ENCODE results near the gene ADAMTS16. TPM values are rescaled to one million over a fixed set of nuclear protein-coding genes. Genes with fewer than 3 reads are reported as not detected.

The ADAMTS16 gene
- total and polyA plus RNA-seq, 9 of the 15 experiments (the other 6 are each of a cell fraction or from before 2014, with no cell fraction given), result not detected

- in situ Hi-C loops (cut with MboI), result no loop called here
- no TSS peak for BruUV-seq (replicated peaks)
- Histone ChIP-seq H3K9me3 (replicated peaks; ENCODE audit: control insufficient read depth, insufficient read depth, low read depth, low read length) (no peaks in the 10 kb centered on the region), H3K4me1 (replicated peaks in 1 of 2; ENCODE audit: control insufficient read depth in 2 of 2, insufficient read depth in 2 of 2, low read length in 2 of 2) (no peaks in the 10 kb centered on the region), H3K79me2 (ENCODE audit: control insufficient read depth, insufficient read depth, low read length) (no peaks in the 10 kb centered on the region), H3K9me1 (ENCODE audit: control insufficient read depth, insufficient read depth, low read length) (no peaks in the 10 kb centered on the region), H3K27me3 (ENCODE audit: control insufficient read depth in 2 of 2, insufficient read depth in 2 of 2, low read length in 2 of 2) (peaks cover 5 to 40% of the 10 kb centered on the region in 2 experiments; a peak in 2 of 5 replicates), H3K9ac (ENCODE audit: insufficient read depth in 1 of 2, low read depth in 2 of 2, low read length in 2 of 2) (no peak overlapping the region; a peak in 1 of 4 replicates), H3K4me2 (ENCODE audit: insufficient read depth, low read length) (no peak overlapping the region), H3K36me3 (ENCODE audit: control insufficient read depth, insufficient read depth, low read length) (no peaks in the 10 kb centered on the region), H4K20me1 (replicated peaks; ENCODE audit: control insufficient read depth, insufficient read depth, low read length) (no peaks in the 10 kb centered on the region), H2AFZ (ENCODE audit: low read depth, low read length) (no peak overlapping the region), H3K4me3 (no peak overlapping the region), H3K27ac (ENCODE audit: extremely low read depth, low read depth, low read length) (no peak overlapping the region)
- FAIRE-seq (no peak), DNase-seq (ENCODE audit: extremely low read depth in 1 of 4, low spot score in 3 of 4) (no peak), ATAC-seq (no peak)
- 0% methylated on average over 3 of the region's 3 CpGs for WGBS (ENCODE audit: insufficient coverage, low coverage, missing lambda C conversion rate)
- intact Hi-C loops (cut with micrococcal nuclease), result no loop called here
- ChIA-PET POLR2A (interaction anchor here (0.9 kb wide), 1 partner anchor 10 kb away, joined by 3 read pairs; no protein-coding TSS in a partner anchor), CTCF (ENCODE audit: low intra/inter-chr PET ratio) (no interaction called here)
- TF ChIP-seq, protein P1, sequence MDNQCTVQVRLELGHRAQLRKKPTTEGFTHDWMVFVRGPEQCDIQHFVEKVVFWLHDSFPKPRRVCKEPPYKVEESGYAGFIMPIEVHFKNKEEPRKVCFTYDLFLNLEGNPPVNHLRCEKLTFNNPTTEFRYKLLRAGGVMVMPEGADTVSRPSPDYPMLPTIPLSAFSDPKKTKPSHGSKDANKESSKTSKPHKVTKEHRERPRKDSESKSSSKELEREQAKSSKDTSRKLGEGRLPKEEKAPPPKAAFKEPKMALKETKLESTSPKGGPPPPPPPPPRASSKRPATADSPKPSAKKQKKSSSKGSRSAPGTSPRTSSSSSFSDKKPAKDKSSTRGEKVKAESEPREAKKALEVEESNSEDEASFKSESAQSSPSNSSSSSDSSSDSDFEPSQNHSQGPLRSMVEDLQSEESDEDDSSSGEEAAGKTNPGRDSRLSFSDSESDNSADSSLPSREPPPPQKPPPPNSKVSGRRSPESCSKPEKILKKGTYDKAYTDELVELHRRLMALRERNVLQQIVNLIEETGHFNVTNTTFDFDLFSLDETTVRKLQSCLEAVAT (IDR thresholded peaks at IDR 0.05), result no peak
- TF ChIP-seq FOXA3 (CRISPR knock-in tag; conservative IDR thresholded peaks at IDR 0.05 in 1 of 2, IDR thresholded peaks at IDR 0.05 in 1 of 2) (no peak), HNRNPUL1 (IDR thresholded peaks at IDR 0.05; ENCODE audit: low read length) (no peak), ELK3 (CRISPR knock-in tag; IDR thresholded peaks at IDR 0.05) (no peak)
- TF ChIP-seq, protein P2, sequence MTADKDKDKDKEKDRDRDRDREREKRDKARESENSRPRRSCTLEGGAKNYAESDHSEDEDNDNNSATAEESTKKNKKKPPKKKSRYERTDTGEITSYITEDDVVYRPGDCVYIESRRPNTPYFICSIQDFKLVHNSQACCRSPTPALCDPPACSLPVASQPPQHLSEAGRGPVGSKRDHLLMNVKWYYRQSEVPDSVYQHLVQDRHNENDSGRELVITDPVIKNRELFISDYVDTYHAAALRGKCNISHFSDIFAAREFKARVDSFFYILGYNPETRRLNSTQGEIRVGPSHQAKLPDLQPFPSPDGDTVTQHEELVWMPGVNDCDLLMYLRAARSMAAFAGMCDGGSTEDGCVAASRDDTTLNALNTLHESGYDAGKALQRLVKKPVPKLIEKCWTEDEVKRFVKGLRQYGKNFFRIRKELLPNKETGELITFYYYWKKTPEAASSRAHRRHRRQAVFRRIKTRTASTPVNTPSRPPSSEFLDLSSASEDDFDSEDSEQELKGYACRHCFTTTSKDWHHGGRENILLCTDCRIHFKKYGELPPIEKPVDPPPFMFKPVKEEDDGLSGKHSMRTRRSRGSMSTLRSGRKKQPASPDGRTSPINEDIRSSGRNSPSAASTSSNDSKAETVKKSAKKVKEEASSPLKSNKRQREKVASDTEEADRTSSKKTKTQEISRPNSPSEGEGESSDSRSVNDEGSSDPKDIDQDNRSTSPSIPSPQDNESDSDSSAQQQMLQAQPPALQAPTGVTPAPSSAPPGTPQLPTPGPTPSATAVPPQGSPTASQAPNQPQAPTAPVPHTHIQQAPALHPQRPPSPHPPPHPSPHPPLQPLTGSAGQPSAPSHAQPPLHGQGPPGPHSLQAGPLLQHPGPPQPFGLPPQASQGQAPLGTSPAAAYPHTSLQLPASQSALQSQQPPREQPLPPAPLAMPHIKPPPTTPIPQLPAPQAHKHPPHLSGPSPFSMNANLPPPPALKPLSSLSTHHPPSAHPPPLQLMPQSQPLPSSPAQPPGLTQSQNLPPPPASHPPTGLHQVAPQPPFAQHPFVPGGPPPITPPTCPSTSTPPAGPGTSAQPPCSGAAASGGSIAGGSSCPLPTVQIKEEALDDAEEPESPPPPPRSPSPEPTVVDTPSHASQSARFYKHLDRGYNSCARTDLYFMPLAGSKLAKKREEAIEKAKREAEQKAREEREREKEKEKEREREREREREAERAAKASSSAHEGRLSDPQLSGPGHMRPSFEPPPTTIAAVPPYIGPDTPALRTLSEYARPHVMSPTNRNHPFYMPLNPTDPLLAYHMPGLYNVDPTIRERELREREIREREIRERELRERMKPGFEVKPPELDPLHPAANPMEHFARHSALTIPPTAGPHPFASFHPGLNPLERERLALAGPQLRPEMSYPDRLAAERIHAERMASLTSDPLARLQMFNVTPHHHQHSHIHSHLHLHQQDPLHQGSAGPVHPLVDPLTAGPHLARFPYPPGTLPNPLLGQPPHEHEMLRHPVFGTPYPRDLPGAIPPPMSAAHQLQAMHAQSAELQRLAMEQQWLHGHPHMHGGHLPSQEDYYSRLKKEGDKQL (CRISPR knock-in tag; IDR thresholded peaks at IDR 0.05; ENCODE audit: borderline replicate concordance), result no peak
Measured at GRCh38 chr5:5264727-5265126, 124.6 kb downstream of the ADAMTS16 start.
